Measurements from ENCODE around the gene KRTAP5-7.

KRTAP5-7 gene

DNA sequence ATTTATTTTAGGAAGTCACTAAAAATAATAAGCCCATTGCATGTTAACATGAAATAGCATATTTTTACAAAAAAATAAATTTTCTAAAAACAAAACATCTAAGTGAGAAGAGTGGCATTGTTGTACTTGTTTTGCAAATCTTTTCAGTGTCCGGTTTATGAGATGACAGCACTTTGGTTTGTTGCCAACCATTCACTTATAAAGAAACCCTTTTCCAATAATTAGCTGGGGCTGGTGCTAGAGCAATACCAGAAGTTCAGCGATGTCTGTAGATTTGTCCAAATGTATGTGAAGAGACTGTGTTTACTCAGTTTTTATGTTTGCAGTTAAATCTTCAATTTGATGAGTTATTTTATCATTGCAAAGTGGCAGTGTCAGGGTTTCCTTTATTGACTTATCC is 22.1 kb upstream of the KRTAP5-7 start:
- Histone ChIP-seq H4K20me1 (ENCODE audit: insufficient read depth, low read length, poor library complexity, severe bottlenecking) (no peaks in the 10 kb centered on the region), H3F3A (ENCODE audit: low read depth) (no peaks in the 10 kb centered on the region), H3K4me1 (ENCODE audit: insufficient read depth, low read length, poor library complexity, severe bottlenecking) (no peaks in the 10 kb centered on the region), H3K9me3 (ENCODE audit: insufficient read depth, low read depth, low read length) (peaks cover 6% of the 10 kb centered on the region; the same call in 1 of the 2 replicates), H3K4me2 (ENCODE audit: low read depth, low read length, poor library complexity, severe bottlenecking) (no peak overlapping the region), H3K9me2 (replicated peaks; ENCODE audit: low read depth, low read length) (no peaks in the 10 kb centered on the region), H3K4me3 (ENCODE audit: low read length, poor library complexity, severe bottlenecking) (no peak overlapping the region), H2AFZ (ENCODE audit: low read length) (no peak overlapping the region), H3K36me3 (ENCODE audit: insufficient read depth, low read length) (peaks cover 13% of the 10 kb centered on the region; the same call in 1 of the 2 replicates), H3K9ac (ENCODE audit: low read depth, low read length, poor library complexity, severe bottlenecking) (no peak overlapping the region), H3K79me2 (ENCODE audit: insufficient read depth, low read length) (no peaks in the 10 kb centered on the region), H3K27me3 (ENCODE audit: insufficient read depth, low read length, poor library complexity, severe bottlenecking) (no peaks in the 10 kb centered on the region)
- no peak for TF ChIP-seq EZH2phosphoT487 (IDR thresholded peaks at IDR 0.05; ENCODE audit: borderline replicate concordance)
- TF ChIP-seq, protein P1, sequence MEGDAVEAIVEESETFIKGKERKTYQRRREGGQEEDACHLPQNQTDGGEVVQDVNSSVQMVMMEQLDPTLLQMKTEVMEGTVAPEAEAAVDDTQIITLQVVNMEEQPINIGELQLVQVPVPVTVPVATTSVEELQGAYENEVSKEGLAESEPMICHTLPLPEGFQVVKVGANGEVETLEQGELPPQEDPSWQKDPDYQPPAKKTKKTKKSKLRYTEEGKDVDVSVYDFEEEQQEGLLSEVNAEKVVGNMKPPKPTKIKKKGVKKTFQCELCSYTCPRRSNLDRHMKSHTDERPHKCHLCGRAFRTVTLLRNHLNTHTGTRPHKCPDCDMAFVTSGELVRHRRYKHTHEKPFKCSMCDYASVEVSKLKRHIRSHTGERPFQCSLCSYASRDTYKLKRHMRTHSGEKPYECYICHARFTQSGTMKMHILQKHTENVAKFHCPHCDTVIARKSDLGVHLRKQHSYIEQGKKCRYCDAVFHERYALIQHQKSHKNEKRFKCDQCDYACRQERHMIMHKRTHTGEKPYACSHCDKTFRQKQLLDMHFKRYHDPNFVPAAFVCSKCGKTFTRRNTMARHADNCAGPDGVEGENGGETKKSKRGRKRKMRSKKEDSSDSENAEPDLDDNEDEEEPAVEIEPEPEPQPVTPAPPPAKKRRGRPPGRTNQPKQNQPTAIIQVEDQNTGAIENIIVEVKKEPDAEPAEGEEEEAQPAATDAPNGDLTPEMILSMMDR (conservative IDR thresholded peaks at IDR 0.05; ENCODE audit: low read length), result no peak

DNA sequence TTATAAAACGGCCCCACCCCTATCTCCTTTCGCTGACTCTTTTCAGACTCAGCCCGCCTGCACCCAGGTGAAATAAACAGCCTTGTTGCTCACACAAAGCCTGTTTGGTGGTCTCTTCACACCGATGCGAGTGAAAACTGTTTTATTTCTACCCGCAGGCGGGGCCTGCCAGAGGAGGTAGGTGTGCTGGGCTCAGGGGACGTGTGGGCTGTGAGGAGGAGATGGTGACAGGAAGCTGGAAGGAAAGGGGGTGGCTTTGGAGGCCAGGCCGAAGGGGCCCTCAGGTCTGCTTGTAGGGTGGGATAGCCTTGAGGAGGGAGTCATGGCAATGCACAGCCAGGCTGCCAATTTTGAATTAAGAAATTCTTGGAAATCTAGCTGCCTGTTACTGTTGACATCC is 21.3 kb upstream of the KRTAP5-7 start:
- H3K27me3 ChIP-seq (ENCODE audit: insufficient read depth, low read length, poor library complexity, severe bottlenecking), result no peaks in the 10 kb centered on the region
- H2AFZ ChIP-seq (ENCODE audit: low read length), result no peak overlapping the region
- no peaks in the 10 kb centered on the region for H3K4me1 ChIP-seq (ENCODE audit: insufficient read depth, low read length, poor library complexity, severe bottlenecking)
- H3K9me2 ChIP-seq (replicated peaks; ENCODE audit: low read depth, low read length), result no peaks in the 10 kb centered on the region
- peaks cover 6% of the 10 kb centered on the region; the same call in 1 of the 2 replicates for H3K9me3 ChIP-seq (ENCODE audit: insufficient read depth, low read depth, low read length)
- TF ChIP-seq EZH2phosphoT487 (IDR thresholded peaks at IDR 0.05; ENCODE audit: borderline replicate concordance), result no peak
- TF ChIP-seq, protein P1 (conservative IDR thresholded peaks at IDR 0.05; ENCODE audit: low read length), result no peak
- H3K4me3 ChIP-seq (ENCODE audit: low read length, poor library complexity, severe bottlenecking), result no peak overlapping the region
- no peak overlapping the region for H3K9ac ChIP-seq (ENCODE audit: low read depth, low read length, poor library complexity, severe bottlenecking)
- peaks cover 5% of the 10 kb centered on the region; the same call in 1 of the 2 replicates for H3K36me3 ChIP-seq (ENCODE audit: insufficient read depth, low read length)
- no peaks in the 10 kb centered on the region for H4K20me1 ChIP-seq (ENCODE audit: insufficient read depth, low read length, poor library complexity, severe bottlenecking)
- H3F3A ChIP-seq (ENCODE audit: low read depth), result no peaks in the 10 kb centered on the region
- H3K79me2 ChIP-seq (ENCODE audit: insufficient read depth, low read length), result no peaks in the 10 kb centered on the region
- H3K4me2 ChIP-seq (ENCODE audit: low read depth, low read length, poor library complexity, severe bottlenecking), result no peak overlapping the region

DNA sequence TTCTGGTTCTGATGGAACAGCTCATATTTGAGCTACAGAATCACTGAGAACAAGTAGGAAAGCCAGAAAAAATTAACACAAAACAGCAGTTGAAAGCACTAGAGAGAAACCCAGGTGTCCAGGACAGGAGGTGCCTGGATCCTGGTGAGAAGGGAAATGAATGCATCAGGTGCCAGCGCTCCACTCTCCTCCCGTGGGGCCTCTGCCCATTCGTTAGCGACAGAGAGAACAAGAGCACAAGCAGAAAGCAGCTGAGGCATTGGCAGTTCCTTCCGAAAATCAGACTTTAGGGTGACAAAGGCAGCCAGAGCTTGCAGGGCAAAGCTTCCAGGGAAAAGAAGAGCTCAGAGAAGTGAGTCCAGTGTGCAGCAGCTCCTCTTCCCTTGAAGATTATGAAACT is 20.0 kb upstream of the KRTAP5-7 start:
- no peak for TF ChIP-seq EZH2phosphoT487 (IDR thresholded peaks at IDR 0.05; ENCODE audit: borderline replicate concordance)
- Histone ChIP-seq H3K9ac (ENCODE audit: low read depth, low read length, poor library complexity, severe bottlenecking) (no peak overlapping the region), H3K79me2 (ENCODE audit: insufficient read depth, low read length) (no peaks in the 10 kb centered on the region), H3K4me1 (ENCODE audit: insufficient read depth, low read length, poor library complexity, severe bottlenecking) (no peaks in the 10 kb centered on the region), H3K9me2 (replicated peaks; ENCODE audit: low read depth, low read length) (no peaks in the 10 kb centered on the region), H3K9me3 (ENCODE audit: insufficient read depth, low read depth, low read length) (peaks cover 6% of the 10 kb centered on the region; the same call in 1 of the 2 replicates), H3K4me2 (ENCODE audit: low read depth, low read length, poor library complexity, severe bottlenecking) (no peak overlapping the region), H2AFZ (ENCODE audit: low read length) (no peak overlapping the region), H3K36me3 (ENCODE audit: insufficient read depth, low read length) (no peaks in the 10 kb centered on the region), H3K4me3 (ENCODE audit: low read length, poor library complexity, severe bottlenecking) (no peak overlapping the region), H3K27me3 (ENCODE audit: insufficient read depth, low read length, poor library complexity, severe bottlenecking) (no peaks in the 10 kb centered on the region), H4K20me1 (ENCODE audit: insufficient read depth, low read length, poor library complexity, severe bottlenecking) (no peaks in the 10 kb centered on the region), H3F3A (ENCODE audit: low read depth) (no peaks in the 10 kb centered on the region)
